NCI-H2081 (cell line): ENCODE measurements around the gene MMP25.
"Not testable (repeated sequence)": the region's sequence is repeated elsewhere in the genome, so short reads cannot be mapped to it uniquely, and the experiment has no call there.

ENCODE experiments used
- DNase-seq, 2 experiments: peaks; one replicate each; lab custom pipeline; 2025; lab: John Stamatoyannopoulos, UW

Gene MMP25

DNA sequence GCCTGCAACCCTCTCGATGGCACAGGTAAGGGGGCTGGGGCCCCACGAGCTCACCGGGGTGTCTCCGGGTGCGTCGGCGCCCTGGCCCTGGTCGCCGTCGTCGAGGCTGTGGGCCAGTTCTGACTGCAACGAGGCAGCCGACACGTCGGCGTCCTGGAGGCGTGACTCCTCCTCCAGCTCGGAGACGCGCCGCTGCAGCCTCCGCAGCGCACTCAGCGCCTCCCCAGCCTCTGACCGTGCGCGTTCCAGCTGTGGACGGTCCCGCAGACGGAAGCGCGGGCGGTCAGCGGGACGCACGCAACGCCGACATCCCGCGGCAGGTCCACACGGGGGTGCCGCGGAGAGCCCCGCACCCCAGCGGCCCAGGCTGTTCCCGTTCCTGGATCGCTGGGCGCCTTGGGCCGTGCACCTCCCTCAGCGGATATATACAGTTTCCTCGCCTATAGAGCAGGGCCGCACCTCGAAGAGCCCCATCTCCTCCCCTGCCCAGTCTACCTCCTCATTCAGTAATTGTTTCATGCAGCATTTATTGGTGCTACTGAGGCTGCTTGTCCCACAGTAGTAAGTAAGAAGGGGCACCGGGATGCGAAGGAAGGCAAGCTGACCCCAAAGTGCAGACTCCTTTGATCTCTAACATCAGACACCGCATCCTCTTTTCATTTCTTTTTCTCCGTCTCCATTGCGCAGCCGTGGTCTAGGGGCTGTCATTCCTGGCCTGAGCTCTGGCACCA is 16.7 kb upstream of the MMP25 start:
- no peak for DNase-seq

DNA sequence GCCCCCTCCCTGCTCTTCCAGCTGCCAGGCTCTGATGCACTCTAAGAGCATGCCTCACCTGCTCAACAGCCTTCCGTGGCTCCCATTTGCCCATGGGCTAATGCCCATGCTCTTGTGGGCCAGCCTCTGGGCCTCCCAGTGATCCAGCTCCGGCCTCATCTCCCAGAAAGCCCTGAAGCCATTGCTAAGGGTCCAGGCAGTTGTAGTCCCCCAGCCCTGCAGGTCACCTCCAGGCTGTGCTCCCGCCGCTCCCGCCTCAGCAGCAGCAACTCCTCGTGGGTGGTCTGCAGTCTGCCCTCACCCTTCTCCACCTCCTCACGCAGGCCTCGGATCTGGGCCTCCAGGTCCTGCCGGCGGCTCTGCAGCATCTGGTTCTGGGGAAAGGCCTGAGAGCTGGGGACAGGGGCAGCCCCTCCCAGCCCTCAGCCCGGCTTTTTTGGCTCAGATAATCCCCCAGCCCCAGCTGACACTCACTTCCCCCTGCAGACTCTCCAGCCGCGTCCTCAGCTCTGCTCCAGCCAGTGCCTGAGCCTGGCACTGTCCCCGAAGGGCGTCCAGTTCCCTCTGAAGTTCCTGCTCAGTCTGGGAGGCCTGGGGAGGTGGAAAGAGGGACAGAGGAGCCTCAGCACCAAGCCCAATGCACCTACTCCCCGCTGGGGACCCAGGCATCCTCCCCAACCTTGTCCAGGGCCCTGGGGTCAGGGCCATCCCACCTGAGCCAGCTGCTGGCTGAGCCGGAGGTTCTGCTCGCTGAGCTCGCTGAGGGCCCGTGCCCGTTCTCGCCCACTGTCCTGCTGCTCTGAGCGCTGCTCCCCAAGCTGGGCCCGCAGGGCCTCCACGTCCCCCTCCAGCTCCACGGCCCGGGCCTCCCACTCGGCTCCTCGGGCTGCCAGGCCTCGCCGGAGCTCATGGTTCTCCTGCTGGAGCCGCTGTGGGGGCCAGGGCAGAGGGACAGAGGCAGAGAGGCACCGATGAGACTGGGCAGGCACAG is 15.8 kb upstream of the MMP25 start:
- DNase-seq = no peak

DNA sequence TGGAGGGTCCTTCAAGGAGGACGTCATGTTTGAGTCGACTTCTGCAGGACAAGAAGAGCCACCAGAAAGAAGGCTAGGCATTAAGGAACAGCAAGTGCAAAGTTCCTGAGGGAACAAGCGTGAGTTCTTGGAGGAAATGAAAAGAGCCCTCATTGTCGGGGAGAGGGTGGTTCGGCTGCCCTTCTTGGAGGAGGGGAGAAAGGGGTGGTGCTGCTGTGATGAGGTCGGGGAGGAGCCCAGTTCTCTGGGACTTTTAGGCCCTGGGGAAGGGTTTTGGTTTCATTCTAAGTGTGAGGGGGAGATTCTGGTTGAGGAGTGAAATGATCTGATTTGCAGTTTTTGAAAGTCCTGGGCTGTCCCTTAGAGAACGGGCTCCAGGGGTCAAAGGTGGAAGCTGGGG is 13.7 kb upstream of the MMP25 start:
- no peak for DNase-seq

DNA sequence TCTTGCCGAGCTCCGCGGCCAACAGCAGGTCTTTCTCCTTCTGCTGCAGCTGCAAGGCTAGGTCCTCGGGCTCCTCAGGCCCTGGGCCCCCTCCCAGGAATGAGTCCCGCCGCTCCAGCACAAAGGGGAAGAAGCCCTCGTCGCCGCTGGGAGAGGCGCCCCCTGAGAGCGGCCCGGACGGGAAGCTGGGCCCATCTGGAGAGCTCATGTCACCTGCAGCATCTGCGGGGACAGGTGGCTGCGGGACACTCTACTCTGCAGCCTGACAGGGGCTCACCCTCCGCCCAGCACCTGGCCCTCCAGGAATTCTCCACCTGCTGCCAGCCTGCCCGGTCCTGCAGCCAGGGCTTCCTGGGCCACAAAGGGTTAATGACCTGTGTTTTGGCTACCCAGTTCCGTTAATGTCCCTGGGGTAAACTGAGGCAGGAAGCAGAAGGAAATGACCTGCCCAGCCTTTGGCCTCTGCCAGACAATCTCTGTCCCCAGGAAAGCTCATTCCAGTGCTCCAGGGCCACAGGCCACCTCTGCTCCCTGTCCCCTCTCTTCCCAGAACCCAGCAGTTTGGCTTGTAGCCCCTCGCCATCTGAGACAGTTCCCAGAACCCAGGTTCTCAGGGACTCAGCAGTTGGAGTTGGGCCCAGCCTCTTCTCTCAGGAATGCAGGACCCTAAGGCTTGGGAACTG is 10.9 kb upstream of the MMP25 start:
- no peak for DNase-seq

DNA sequence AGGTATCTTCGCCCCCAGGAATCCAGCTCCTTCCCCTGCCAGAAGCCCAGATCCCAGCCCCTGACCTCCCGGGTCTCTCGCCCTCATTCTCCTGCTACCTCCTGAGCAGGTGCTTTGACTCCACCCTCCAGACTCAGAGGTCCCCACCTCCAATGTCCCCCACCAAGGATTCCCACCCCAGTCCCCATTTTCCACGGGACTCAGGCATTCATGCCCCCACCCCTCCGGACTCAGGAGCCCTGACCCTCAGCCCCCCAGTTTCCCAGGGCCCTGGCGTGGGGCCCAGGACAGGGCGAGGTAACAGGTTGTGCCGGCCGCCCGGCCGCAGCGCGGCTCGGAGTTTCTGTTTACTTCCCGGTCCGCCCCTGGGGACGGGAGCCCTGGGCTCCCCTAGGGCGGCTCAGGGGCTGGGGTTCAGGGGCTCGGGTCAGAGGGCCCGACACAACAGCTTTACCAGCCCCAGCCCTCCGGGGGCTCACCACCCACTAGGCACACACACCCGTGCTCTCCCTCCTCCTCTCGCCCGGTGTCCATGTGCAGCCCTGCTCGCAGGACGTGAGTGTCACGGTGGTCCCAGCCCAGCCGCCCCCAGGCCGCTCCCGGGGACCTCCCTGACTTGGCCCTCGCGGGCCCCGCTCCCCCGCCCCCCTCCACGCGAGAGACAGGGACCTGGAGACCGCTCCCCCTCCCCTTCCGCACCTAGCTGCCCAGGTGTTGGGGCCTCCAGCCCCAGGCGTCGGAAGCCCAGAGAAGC is 10.2 kb upstream of the MMP25 start:
- peak in 1 of 2 experiments; percentile 12 for DNase-seq

DNA sequence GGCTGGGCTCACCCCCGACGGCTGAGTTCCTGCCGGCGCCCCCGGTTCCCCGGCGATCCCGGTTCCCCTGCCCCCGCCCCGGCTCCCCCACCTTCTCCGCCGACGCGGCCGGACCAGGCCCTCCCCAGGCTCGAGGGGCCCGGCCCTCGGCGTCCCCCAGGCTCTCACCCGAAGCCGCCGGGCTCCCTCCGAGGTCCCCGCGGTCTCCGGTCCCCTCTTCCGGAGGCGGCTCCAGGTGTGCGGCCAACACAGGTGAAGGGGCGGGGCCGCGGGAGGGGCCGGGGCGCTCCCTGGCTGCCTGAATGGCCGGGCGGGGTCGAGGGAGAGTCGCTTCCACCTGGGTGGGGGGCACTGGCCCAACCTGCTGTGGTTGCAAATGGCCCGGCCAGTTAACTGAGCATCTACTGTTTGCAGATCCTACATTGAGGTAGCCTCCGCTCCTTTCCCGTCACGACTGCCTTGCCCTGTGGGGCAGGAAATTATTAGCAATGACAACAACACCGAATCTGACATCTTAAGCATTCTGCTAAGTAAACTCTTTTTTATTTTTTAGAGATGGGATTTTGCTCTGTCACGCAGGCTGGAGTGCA is 9.5 kb upstream of the MMP25 start, which contains the start of gene BICDL2:
BICDL2 (minus strand) TSS at position 219 of the 590 bp plus-strand sequence. CDS start 1,448 bp downstream, outside the sequence.
- no peak for DNase-seq

DNA sequence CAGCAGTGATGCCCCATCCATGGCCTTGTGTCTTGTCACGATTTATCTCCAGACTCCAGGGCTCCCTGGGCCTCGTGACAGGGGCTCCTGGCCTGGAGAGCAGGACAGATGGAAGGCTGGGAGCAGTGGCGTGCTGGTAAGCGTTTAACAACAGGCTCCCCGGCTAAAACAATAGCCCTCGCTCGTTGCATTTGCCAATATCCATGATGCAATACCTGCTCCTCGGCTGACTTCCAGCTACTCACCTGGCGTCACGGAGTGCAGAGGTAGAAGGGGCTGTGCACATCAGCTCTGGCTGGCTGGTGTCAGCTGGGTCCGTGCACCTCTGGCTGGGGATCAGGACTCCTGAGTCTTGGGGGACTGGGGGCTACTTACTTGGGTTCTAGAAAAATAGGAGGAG is 8.1 kb upstream of the MMP25 start:
- DNase-seq = peak in 1 of 2 experiments; percentile 27

DNA sequence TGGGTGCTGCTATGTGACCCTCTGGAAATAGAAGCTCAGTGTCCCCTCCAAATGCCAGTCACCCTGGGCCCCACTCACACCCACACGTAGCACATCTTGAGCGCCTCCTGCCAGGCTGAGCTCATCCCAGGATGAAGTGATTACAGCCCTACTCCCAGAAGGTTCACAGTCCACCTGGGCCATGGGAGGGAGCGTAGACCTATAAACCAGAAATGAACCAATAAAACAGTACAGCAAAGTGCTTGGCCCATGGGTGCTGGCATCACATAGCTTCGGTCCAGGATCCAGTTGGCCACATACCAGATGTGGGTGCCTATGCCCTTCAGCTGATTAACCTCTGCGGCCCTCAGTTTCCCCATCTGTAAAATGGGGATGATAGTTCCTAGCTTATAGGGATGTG is 7.5 kb upstream of the MMP25 start:
- DNase-seq = no peak

DNA sequence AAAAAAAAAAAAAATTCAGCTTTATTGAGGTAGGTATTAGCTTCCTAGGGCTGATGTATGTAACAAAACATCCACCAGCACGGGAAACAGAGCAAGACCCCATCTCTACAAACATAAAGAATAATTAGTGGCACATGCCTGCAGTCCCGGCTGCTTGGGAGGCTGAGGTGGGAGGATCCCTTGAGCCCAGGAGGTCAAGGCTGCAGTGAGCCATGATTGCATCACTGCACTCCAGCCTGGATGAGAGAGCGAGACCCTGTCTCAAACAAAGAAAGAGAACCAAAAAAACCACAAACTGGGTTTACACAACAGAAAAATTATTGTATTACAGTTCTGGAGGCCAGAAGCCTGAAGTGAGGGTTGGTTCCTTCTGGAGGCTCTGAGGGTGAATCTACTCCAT is 4.0 kb upstream of the MMP25 start:
- DNase-seq = no peak

DNA sequence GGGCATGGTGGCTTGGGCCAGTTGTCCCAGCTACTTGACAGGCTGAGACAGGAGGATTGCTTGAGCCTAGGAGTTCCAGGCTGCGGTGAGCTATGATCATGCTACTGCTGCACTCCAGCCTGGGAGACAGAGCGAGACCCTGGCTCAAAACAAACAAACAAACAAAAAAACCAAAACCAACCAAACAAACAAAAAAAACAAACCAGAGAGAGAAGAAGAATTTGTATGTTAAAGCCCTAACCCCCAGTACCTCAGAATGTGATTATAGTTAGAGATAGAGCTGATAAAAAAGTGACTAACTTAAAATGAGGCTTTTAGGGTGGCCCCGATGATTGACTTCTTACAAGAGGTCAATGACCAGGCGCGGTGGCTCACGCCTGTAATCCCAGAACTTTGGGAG is 1.7 kb upstream of the MMP25 start:
- no peak for DNase-seq

DNA sequence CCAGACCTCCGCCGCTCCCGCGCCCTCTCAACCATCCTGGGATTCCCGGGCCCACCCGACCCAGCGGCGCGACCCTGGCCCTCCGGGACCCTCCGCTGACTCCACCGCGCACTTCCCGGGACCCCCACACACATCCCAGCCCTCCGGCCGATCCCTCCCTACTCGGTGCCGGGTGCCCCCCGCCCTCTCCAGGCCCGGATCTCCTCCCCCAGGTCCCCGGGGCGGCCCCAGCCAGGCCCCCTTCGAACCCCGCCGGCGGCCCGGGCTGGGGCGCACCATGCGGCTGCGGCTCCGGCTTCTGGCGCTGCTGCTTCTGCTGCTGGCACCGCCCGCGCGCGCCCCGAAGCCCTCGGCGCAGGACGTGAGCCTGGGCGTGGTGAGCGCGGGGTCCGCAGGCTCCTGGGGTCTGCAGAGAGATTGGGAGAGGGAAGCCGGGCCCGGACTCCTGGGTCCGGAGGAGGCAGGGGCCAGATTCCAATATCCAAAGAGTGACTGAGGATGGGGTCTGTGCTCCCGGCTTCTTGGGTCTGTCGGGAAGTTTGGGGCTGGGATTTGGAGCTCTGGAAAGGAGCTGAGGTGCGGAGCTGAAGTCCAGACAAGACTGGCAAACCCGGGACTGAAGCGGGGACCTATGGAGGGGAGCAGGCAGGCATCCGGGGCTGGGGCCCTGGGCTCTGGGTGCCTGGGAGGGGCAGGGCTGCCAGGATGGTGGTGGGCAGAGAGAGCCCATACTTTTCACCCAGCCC is 453 bp downstream of the MMP25 start:
- no peak for DNase-seq

- no peak for DNase-seq
Observed at GRCh38 chr16:3047387-3047720, 993 bp downstream of the MMP25 start.

DNA sequence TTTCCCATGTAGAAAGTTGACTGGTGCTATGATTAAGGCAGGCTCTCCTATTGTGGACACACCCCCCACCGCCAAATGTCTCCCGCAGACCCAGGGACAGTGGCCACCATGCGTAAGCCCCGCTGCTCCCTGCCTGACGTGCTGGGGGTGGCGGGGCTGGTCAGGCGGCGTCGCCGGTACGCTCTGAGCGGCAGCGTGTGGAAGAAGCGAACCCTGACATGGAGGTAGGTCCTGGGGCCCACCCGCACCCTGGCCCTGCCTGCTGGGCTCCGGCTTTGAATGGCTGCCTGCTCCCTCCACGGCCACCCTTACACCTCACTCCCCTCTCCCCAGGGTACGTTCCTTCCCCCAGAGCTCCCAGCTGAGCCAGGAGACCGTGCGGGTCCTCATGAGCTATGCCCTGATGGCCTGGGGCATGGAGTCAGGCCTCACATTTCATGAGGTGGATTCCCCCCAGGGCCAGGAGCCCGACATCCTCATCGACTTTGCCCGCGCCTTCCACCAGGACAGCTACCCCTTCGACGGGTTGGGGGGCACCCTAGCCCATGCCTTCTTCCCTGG is 3.6 kb downstream of the MMP25 start:
- no peak for DNase-seq

DNA sequence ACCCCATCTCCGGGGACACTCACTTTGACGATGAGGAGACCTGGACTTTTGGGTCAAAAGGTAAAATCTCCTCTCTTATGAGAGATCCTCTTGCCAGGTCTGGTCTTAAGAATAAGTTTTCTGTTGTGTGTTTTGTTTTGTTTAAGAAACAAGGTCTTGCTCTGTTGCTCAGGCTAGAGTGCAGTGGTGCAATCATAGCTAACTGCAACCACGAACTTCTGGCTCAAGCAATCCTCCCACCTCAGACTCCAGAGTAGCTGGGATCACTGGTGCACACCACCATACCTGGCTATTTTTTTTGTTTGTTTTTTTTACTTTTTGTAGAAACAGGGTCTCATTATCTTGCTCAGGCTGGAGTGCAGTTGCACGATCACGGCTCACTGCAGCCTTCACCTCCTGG is 4.1 kb downstream of the MMP25 start:
- DNase-seq = no peak

- DNase-seq = no peak
Observed at GRCh38 chr16:3051009-3051408, 4.6 kb downstream of the MMP25 start.

DNA sequence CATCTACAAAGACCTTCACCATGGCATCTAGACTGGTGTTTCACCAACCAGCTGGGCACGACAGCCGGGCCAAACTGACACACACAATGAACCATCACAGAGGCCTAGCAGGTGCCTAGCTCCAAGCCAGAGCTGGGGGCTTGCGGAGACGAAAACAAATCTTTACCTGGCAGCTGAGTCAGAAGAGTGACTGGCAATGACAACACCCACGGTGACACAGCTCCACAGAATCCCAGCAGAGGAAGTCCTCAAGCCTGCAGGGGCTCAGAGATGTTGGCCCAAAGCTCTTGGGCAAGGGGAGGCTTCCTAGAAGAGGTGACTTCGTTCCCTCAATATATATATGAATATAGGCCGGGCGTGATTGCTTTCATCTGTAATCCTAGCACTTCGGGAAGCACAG is 5.1 kb downstream of the MMP25 start:
- DNase-seq = no peak

- DNase-seq = not testable (repeated sequence)
Observed at GRCh38 chr16:3052571-3053329, 6.4 kb downstream of the MMP25 start.

DNA sequence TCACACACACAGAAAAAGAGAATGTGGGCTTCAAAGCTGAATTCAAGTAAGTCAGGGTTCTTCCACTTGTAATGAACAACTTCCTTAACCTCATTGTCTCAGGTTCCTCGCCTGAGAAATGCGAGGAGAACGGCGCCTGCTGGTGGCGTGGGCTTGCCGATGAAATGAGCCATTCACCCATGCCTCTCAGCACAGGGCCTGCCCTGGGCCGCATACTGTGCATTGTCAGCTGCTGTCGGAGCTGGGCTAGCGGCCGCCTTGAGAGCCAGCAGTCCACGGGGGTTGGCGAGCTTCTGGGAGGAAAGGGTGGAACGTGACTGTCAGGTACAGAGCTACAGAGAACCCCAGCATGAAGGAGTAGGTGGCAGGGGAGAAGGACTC is 7.0 kb downstream of the MMP25 start:
- not testable (repeated sequence) for DNase-seq

- DNase-seq = no peak
Observed at GRCh38 chr16:3054965-3055733, 8.8 kb downstream of the MMP25 start.
